BLaER1 (cell line): ENCODE measurements around the gene C11orf52.

Experiments
- H3K27ac ChIP-seq: shearing (Covaris generic); formaldehyde crosslinking; 2 replicates; pipeline ENCODE4 v1.8.1; 2022
- H3K27me3 ChIP-seq: shearing (Covaris generic); formaldehyde crosslinking; 2 replicates; pipeline ENCODE4 v1.8.1; 2022
- H3K36me3 ChIP-seq: shearing (Covaris generic); formaldehyde crosslinking; 2 replicates; pipeline ENCODE4 v1.8.1; 2022
- H3K4me1 ChIP-seq: shearing (Covaris generic); formaldehyde crosslinking; 2 replicates; pipeline ENCODE4 v1.8.1; 2022
- H3K4me2 ChIP-seq: shearing (Covaris generic); formaldehyde crosslinking; 2 replicates; pipeline ENCODE4 v1.8.1; 2022
- H3K4me3 ChIP-seq: shearing (Covaris generic); formaldehyde crosslinking; 2 replicates; pipeline ENCODE4 v1.8.1; 2022
- H3K9ac ChIP-seq: shearing (Covaris generic); formaldehyde crosslinking; 2 replicates; pipeline ENCODE4 v1.8.1; 2022
- H3K9me3 ChIP-seq: shearing (Covaris generic); formaldehyde crosslinking; 2 replicates; pipeline ENCODE4 v1.8.1; 2022
- H4K20me1 ChIP-seq: shearing (Covaris generic); formaldehyde crosslinking; 2 replicates; pipeline ENCODE4 v1.8.1; 2022
- Cebpa-rat ChIP-seq: shearing (Covaris generic); IDR thresholded peaks from 2 replicates; pipeline ENCODE4 v1.8.1; 2022

C11orf52 gene

DNA sequence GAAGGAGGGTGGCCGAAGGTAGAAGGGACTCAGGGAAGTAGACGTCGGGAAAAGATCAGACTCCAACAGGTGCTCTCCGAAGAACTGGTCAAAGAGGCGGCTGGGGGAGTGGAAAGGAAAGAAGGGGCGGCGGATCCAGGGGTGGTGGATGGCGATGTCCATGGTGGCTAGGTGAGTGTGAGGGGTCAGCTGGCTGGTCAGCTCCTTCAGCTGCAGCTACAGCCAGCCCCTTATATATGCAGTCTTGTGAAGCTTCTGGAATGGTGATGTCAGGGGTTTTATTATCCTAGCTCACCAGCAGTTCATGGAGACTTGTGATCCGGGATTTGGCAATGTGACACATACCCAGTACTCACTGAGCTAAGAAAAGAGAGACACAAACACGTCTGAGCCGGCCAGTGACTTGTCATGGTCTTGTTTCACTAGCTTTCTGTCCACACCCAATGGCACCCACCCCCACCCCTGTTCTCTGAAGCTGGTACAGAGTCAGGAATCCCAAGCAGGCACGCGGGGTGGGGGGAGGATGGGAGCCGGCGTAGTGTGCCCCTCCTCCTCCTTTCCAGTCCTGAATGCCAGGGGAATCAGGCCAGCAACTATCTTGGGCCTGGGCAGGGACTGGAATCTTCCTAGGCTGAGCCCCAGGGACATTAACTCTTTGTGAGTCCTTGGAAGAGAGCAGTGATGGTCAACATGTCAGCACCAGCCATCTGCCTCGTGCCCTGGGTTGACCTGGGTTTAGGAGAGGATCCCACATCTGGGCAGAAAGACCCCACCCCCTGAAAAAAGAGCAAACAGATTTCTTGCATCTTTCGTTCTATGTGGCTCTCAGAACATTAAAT is 6.9 kb upstream of the C11orf52 start, which contains the start of gene CRYAB:
Gene CRYAB (minus strand): TSS at position 208 of the 839 bp plus-strand sequence. CDS start 46 bp downstream, at position 162.
- TF ChIP-seq Cebpa-rat = no peak
- Histone ChIP-seq H3K9me3 (no peaks in the 10 kb centered on the region), H3K27me3 (no peaks in the 10 kb centered on the region), H3K4me1 (no peaks in the 10 kb centered on the region), H3K9ac (no peak within 1 kb of the TSS), H3K4me2 (no peak within 1 kb of the TSS), H3K27ac (no peak within 1 kb of the TSS), H3K36me3 (no peaks in the 10 kb centered on the region), H3K4me3 (no peak within 1 kb of the TSS), H4K20me1 (no peaks in the 10 kb centered on the region)

DNA sequence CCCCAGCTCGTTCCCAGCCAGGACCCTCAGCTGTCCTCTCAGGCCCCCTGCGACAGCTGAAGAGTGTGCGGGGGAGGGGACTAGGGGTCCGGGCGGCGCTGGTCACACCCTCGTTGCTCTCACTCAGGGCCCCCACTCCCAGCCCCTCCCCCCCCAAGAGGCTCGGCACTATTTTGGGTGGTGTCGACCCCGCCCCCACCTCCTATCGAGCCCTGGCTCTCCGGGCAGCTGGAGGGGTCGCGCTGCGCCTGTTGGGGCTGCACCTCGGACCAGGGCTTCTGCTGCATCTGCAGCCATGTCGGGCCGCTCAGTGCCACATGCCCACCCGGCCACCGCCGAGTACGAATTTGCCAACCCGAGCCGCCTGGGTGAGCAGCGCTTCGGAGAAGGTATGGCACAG is 6.2 kb upstream of the C11orf52 start, which contains the start of gene HSPB2:
Gene HSPB2 (plus strand): TSS at position 200 of the 400 bp plus-strand sequence. CDS start 96 bp downstream, at position 296.
- Histone ChIP-seq H4K20me1 (no peaks in the 10 kb centered on the region), H3K27ac (no peak within 1 kb of the TSS), H3K27me3 (no peaks in the 10 kb centered on the region), H3K36me3 (no peaks in the 10 kb centered on the region), H3K4me2 (no peak within 1 kb of the TSS), H3K9ac (no peak within 1 kb of the TSS), H3K4me3 (no peak within 1 kb of the TSS), H3K9me3 (no peaks in the 10 kb centered on the region), H3K4me1 (no peaks in the 10 kb centered on the region)
- TF ChIP-seq Cebpa-rat = no peak

DNA sequence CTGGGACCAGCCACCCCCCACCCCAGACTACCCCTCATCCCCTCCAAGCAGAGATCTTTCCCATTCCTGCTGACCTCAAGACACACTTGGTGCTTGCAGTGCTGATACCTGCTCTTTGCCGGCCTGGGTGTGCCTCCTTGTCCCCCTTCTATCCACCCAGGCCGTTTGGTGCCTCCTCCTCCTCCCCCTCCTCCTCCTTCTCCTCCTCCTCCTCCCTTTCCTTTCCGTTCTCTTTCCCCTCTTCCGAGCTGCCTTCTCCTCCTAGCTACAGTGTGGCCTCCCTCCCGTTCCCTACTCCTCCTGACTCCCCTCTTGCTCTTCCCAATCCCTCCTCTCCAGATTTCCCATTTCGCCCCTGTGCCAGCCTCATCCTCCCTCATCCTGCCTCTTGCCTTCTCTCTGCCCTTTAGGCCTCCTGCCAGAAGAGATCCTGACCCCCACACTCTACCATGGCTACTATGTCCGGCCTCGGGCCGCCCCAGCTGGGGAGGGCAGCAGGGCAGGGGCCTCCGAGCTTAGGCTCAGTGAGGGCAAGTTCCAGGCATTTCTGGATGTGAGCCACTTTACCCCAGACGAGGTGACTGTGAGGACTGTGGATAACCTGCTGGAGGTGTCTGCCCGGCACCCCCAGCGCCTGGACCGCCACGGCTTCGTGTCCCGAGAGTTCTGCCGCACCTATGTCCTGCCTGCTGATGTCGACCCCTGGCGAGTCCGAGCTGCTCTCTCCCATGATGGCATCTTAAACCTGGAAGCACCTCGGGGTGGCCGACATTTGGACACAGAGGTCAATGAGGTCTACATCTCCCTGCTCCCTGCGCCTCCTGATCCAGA is 5.5 kb upstream of the C11orf52 start:
- Histone ChIP-seq H3K9ac (no peak overlapping the region), H3K4me3 (no peak overlapping the region), H3K4me2 (no peak overlapping the region)

DNA sequence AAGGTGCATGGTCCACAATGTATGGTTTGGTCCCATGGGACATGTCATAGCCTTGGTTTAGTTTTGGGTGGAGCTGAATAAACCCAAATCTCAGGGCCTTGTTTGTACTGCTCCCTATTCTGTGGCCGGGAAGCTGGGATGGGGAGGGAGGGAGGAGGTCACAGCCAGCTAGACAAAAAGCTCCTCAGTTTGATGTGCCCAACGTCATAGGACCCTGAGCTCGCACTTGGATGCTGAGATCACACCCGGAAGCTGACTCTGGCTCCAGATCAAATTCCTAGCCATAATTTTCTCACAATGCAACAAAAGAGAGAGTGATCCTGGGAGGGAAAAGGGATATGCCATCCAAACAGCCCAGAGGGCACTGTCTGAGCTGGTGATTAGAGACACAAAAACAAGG is 4.7 kb upstream of the C11orf52 start:
- no peaks in the 10 kb centered on the region for H3K9me3 ChIP-seq
- H3K4me1 ChIP-seq = peaks cover 7% of the 10 kb centered on the region
- H3K36me3 ChIP-seq = no peaks in the 10 kb centered on the region
- no peak for TF ChIP-seq Cebpa-rat
- no peak overlapping the region for H3K4me2 ChIP-seq
- H4K20me1 ChIP-seq = no peaks in the 10 kb centered on the region
- H3K4me3 ChIP-seq = no peak overlapping the region
- no peak overlapping the region for H3K27ac ChIP-seq
- no peak overlapping the region for H3K9ac ChIP-seq
- H3K27me3 ChIP-seq = no peaks in the 10 kb centered on the region

More for the DNA sequence above, 5.5 kb upstream of the C11orf52 start:
- Histone ChIP-seq H4K20me1 (no peaks in the 10 kb centered on the region), H3K36me3 (no peaks in the 10 kb centered on the region), H3K27ac (no peak overlapping the region), H3K27me3 (no peaks in the 10 kb centered on the region), H3K4me1 (no peaks in the 10 kb centered on the region), H3K9me3 (no peaks in the 10 kb centered on the region)
- no peak for TF ChIP-seq Cebpa-rat

DNA sequence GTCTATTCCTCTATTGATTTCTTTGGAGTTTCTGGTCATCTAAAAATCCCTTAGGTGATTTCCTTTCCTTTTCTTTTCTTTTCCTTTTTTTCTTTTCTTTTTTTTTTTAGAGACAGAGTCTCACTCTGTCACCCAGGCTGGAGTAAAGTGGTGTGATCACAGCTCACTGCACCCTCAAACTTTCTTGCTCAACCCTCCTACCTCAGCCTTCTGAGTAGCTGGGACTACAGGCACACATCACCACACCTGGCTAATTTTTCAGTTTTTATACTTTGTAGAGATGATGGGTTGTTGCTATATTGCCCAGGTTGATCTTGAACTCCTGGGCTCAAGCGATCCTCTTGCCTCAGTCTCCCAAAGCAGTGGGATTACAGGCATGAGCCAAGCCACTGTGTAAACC is 1.9 kb upstream of the C11orf52 start:
- H3K36me3 ChIP-seq = no peaks in the 10 kb centered on the region
- TF ChIP-seq Cebpa-rat = no peak
- H3K27me3 ChIP-seq = no peaks in the 10 kb centered on the region
- H3K9ac ChIP-seq = no peak overlapping the region
- H4K20me1 ChIP-seq = no peaks in the 10 kb centered on the region
- no peak overlapping the region for H3K4me2 ChIP-seq
- no peaks in the 10 kb centered on the region for H3K9me3 ChIP-seq
- no peak overlapping the region for H3K4me3 ChIP-seq
- H3K27ac ChIP-seq = no peak overlapping the region
- H3K4me1 ChIP-seq = peaks cover 13% of the 10 kb centered on the region

DNA sequence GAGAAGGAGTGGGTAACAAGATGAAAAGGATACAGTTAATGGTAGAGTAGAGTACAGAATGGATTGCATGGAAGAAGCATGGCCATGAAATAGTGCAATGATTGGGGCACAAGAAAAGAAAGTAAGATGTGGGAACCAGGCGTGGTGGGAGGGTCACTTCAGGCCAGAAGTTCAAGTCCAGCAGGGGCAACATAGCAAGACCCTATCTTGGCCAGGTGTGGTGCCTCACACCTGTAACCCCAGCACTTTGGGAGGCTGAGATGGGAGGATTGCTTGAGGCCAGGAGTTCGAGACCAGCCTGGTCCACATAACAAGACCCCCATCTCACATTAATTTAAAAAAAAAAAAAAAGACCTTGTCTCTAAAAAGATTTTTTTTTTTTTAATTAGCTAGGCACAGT is 1.4 kb upstream of the C11orf52 start:
- Histone ChIP-seq H3K27me3 (no peaks in the 10 kb centered on the region), H3K4me3 (no peak overlapping the region), H3K9me3 (no peaks in the 10 kb centered on the region), H3K27ac (no peak overlapping the region), H3K4me1 (peaks cover 13% of the 10 kb centered on the region), H3K36me3 (no peaks in the 10 kb centered on the region), H3K9ac (no peak overlapping the region), H3K4me2 (no peak overlapping the region), H4K20me1 (no peaks in the 10 kb centered on the region)
- no peak for TF ChIP-seq Cebpa-rat

DNA sequence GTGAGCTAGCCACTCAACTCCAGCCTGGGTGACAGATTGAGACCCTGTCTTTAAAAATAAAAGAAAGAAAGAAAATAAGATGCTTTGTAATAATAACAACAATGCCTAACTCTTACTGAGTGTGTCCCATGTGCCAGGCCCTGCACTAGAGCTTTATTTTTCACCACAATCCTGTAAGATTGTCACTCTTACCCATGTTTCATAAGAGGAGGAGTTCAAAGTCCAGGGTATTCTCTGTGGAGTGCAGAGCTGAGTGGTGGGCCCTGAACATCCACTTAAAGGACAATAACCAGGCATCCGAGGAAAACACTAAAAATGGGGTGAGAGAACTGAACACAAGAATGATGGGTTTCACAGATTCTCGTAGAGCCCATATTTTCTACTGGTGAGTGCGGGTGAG is 925 bp upstream of the C11orf52 start:
- H3K9ac ChIP-seq = no peak overlapping the region
- no peak for TF ChIP-seq Cebpa-rat
- H3K4me2 ChIP-seq = no peak overlapping the region
- H4K20me1 ChIP-seq = no peaks in the 10 kb centered on the region
- peaks cover 13% of the 10 kb centered on the region for H3K4me1 ChIP-seq
- H3K27ac ChIP-seq = no peak overlapping the region
- no peaks in the 10 kb centered on the region for H3K27me3 ChIP-seq
- H3K36me3 ChIP-seq = no peaks in the 10 kb centered on the region
- H3K9me3 ChIP-seq = no peaks in the 10 kb centered on the region
- no peak overlapping the region for H3K4me3 ChIP-seq

DNA sequence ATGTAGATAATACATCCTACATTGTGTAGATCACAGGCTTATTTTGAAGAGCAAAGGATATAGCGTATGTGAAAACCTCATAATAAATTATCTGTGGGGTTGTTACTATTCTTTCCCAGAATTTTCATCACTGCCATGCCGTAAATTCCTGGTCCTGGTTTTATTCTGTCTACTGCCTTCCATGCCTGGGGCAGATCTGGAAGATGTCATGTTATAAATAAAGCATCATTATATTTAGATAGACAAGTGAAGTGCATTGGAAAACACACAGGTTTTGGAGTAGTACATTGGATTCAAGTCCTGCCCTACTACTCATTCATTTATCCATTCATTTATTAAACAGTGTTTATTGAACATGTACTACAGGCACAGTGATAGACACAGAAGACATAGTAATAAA is 2.2 kb downstream of the C11orf52 start:
- Histone ChIP-seq H3K4me3 (no peak overlapping the region), H3K4me1 (peaks cover 15% of the 10 kb centered on the region), H3K36me3 (no peaks in the 10 kb centered on the region), H3K9me3 (no peaks in the 10 kb centered on the region), H3K27ac (no peak overlapping the region), H3K4me2 (no peak overlapping the region), H4K20me1 (no peaks in the 10 kb centered on the region), H3K9ac (no peak overlapping the region), H3K27me3 (no peaks in the 10 kb centered on the region)
- TF ChIP-seq Cebpa-rat = no peak

DNA sequence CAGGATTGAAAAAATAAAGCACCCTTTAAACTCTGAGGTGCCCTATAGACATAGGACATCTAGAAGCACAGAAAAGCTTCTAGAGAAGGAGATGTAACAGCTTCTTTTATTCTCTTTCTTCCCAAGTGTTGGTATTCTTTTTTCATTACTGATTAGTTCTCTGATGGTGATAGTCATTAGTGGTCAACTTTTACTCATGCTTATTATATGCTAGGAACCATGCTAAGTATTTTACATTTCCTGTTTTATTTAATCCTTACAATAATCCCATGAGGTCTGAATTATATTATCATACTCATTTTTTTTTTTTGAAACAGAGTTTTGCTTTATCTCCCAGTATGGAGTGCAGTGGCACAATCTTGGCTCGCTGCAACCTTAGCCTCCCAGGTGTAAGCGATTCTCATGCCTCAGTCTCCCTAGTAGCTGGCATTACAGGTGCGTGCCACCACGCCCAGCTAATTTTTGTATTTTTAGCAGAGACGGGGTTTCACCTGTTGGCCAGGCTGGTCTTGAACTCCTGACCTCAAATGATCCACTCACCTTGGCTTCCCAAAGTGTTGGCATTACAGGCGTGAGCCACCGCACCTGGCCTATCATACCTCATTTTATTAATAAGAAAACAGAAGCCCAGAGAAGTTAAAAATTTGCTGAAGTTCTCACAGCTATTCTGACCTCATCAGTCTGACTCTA is 3.0 kb downstream of the C11orf52 start:
- Histone ChIP-seq H3K27ac (no peak overlapping the region), H3K9me3 (no peaks in the 10 kb centered on the region), H3K4me1 (peaks cover 22% of the 10 kb centered on the region), H3K4me3 (no peak overlapping the region), H3K36me3 (no peaks in the 10 kb centered on the region), H3K9ac (no peak overlapping the region), H3K4me2 (no peak overlapping the region), H3K27me3 (no peaks in the 10 kb centered on the region), H4K20me1 (no peaks in the 10 kb centered on the region)
- no peak for TF ChIP-seq Cebpa-rat
